Measurements from ENCODE around the gene ZNF827.
A peak's percentile ranks its signal among the peaks of the same experiment; 100 is the strongest.

The ZNF827 gene

GRCh38 chr4:145938618-145939440 lies at the start of gene ZNF827:
ZNF827 (minus strand) TSS chr4:145938823; CDS start chr4:145938407, 416 bp downstream.
- DNase-seq, result peak; percentile 25

- DNase-seq, result no peak
These were observed 45.9 kb upstream of the ZNF827 start for GRCh38 chr4:145984563-145984962.

GRCh38 chr4:145982791-145983190 lies 44.2 kb upstream of the ZNF827 start:
- DNase-seq, result no peak

DNA sequence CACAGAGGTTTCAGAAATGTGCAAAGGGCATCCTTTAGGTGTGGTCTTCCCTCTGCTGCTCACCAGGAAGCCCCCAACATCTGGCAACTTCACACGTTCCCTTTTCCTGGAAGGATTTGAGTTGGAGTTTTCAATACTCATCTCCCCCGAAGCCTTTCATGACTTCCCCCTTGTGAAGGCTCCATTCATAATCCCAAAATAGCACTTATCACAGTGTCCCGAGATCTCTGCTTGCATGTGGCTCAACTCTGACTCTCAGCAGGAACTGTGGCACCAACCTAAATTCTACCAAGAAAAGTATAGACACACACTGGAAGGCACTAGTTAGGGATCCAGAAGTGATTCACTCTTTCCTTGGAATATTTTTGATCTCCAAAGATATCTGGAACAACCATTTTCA lies 40.5 kb upstream of the ZNF827 start:
- no peak for DNase-seq

- no peak for DNase-seq
These were observed 38.1 kb upstream of the ZNF827 start for GRCh38 chr4:145976680-145977079.

DNA sequence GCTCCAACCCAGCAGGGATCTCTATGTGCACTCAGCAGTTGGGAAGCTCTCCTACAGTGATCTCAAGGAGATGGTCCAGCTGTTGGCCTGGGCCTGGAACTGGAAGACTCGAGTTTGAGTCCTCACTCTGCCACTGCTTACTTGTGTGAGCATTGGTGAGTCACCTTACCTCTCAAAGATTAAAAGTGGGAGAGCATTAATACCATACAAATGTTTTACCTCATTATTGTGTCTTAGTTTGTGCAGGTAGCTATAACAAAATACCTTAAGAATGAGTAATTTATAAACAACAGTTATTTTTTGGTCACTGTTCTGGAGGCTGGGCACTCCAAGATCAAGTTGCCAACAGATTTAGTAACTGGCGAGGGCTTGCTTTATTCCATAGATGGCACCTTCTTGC lies 21.4 kb upstream of the ZNF827 start:
- no peak for DNase-seq

DNA sequence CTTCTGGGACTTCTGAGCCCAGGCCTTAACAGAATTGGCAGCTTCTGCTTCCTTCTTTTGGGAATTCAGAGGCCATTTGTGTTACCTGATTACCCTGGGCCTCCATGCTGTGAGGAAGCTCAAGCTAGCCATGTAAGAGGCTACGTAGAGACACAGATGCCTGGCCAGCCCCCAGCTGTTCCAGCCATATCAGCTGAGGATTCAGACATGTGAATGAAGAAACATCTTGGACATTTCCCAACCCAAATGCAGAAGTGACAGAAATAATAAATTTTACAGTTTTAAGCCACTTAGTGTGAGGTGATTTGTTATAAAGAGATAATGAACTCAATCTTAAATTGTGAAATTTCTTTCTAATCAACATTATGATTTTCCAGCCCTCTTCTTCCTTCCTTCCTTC lies 18.7 kb upstream of the ZNF827 start:
- DNase-seq, result peak; percentile 53

- DNase-seq, result peak; percentile 18
These were observed 17.8 kb upstream of the ZNF827 start for GRCh38 chr4:145956288-145956890.

GRCh38 chr4:145954924-145955339 lies 16.3 kb upstream of the ZNF827 start:
- no peak for DNase-seq

DNA sequence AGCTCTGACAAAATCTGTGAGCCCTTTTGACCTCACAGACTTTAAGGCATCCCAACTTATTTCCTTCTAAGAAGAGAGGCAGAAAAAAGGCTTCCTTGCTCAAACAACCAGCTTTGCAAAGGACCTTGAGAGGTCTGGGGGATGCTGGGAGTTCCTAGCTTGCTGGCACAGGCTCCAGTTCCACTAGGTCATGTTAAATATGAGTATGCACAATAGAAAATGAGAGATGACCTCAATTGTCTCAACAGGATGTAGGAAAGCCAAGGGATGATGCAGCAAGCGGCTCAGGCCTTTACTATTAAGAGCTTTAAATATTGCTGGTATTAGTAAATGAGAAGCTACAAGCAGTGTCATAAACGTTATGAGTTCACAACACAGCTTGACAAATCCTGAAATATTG lies 13.3 kb upstream of the ZNF827 start:
- no peak for DNase-seq

- no peak for DNase-seq
These were observed 7.0 kb upstream of the ZNF827 start for GRCh38 chr4:145945431-145946155.

DNA sequence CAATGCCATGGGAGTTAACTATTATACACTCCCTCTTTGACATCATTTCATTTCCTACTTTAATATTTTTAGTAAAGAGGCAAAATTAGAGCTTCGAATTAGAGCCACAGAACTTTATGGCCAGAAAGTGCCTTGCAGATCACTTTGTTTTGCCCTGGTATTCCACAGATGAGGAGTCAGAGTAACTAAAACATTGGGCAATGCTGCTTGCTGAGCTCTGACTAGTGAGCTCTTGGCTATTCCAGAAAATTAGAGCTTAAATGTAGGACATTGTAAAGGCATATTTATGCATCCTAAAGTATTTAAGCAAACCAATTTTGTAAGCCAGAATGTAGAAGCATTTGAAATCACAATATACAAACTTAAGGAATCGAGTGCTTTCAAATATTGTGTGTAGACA lies 6.3 kb upstream of the ZNF827 start:
- no peak for DNase-seq

- DNase-seq, result no peak
These were observed 1.2 kb upstream of the ZNF827 start for GRCh38 chr4:145939856-145940255.

- DNase-seq, result no peak
These were observed 773 bp upstream of the ZNF827 start for GRCh38 chr4:145939441-145939750.

- DNase-seq, result no peak
These were observed 532 bp downstream of the ZNF827 start for GRCh38 chr4:145937971-145938611.

- DNase-seq, result peak; percentile 13
These were observed 1.4 kb downstream of the ZNF827 start for GRCh38 chr4:145936997-145937901.

GRCh38 chr4:145936142-145936996 lies 2.3 kb downstream of the ZNF827 start:
- peak; percentile 33 for DNase-seq

DNA sequence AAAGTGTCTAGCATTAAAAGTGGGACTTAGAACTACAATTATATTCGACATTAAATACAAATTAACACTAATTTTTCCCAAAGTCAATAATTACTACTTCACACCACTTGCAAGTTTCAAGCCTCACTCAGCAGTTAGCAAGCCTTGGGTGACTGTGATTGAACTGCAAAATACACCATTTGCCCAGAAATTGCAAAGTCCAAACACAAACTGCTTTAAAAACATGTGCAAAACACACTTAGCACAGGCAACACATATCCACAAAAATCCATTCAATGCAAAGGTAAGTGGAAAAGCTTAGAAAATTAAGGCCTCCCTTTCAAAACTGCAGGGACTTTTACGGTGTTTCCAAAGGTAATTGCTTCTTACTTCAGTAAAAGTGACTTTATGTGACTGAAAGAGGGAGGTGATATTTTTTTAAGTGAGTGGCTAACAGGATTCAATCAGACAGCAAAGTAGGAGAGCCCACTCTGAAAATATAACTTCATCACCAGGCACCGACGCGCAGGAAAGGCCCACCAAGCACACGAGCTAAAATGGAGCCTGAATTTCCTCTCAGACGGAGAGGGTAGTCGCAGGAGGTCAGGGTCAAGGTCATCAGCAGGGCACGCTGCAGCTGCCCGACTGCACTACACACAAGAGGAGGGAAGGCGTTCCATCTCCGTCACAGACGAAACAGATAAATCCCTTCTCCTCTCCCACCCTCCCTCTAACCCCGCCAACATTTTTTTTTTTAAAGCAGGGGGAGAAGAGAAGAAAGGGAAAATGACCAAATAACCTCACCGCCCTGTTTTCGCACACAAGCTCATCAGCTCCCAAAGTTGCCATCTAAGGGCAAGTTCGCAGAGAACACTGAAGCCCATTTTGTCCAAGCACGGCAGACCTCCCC lies 3.1 kb downstream of the ZNF827 start:
- no peak for DNase-seq

GRCh38 chr4:145934434-145935047 lies 4.1 kb downstream of the ZNF827 start:
- DNase-seq, result no peak

DNA sequence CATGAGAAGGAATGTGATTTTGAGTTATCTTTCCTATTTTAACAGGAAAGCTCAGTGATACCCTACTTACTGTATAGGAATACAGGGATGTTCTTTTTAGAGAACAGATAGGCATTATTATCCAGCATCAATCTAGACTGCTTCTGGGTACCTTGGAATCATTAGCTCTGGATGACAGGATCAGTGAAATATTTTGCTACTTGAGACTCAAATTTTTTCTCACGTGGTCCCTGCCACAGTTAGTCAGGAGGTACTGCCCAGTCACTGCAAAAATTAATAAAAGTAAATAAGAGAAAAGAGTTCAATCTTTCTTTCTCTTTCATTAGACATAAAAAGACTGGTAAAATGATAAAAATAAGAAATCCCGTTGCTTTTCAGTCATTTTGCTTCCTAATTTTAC lies 5.5 kb downstream of the ZNF827 start:
- DNase-seq, result no peak

All from inflammatory macrophage treated with lipopolysaccharide for 4 hours (primary cell).